Coronary artery (tissue), 2 donors: Measurements from ENCODE around the gene EIF6.

Experiments used
- DNase-seq: peaks from one replicate; pipeline ENCODE4 v3.0.0-alpha.2; 2017; ENCODE audit warnings: low spot score
- H3K27ac ChIP-seq, 2 donors: fragments of 200-600 bp; sonication (generic); one replicate each; pipeline ENCODE4 v1.5.1; 2016 to 2019
- H3K4me3 ChIP-seq: fragments of 200-600 bp; sonication (generic); 2 replicates; pipeline ENCODE4 v1.5.1; 2016; ENCODE audit warnings: mild to moderate bottlenecking, moderate library complexity
- CTCF ChIP-seq: fragments of 200-600 bp; sonication (generic); IDR thresholded peaks from one replicate; pipeline ENCODE4 v1.5.1; 2019; ENCODE audit warnings: antibody characterized with exemption

Gene EIF6

GRCh38 chr20:35283441-35284266, 918 bp downstream of the EIF6 start:
- DNase-seq = no peak
- Histone ChIP-seq H3K4me3 (peak overlapping the region; percentile 95), H3K27ac (peak overlapping the region; percentile 57 to 87)
- TF ChIP-seq CTCF = no peak

GRCh38 chr20:35281506-35282101, 3.0 kb downstream of the EIF6 start:
- no peak for DNase-seq
- no peak overlapping the region for H3K27ac ChIP-seq
- TF ChIP-seq CTCF = no peak
- no peak overlapping the region for H3K4me3 ChIP-seq

- no peak overlapping the region for H3K4me3 ChIP-seq
- no peak for TF ChIP-seq CTCF
Observed at GRCh38 chr20:35280523-35280922, 4.0 kb downstream of the EIF6 start.

GRCh38 chr20:35279533-35280174, 4.9 kb downstream of the EIF6 start:
- no peak overlapping the region for H3K4me3 ChIP-seq
- DNase-seq = no peak
- no peak overlapping the region for H3K27ac ChIP-seq
- no peak for TF ChIP-seq CTCF

More at GRCh38 chr20:35280523-35280922, 4.0 kb downstream of the EIF6 start:
- H3K27ac ChIP-seq = no peak overlapping the region
- no peak for DNase-seq

GRCh38 chr20:35279040-35279439, 5.5 kb downstream of the EIF6 start:
- H3K4me3 ChIP-seq = no peak overlapping the region
- no peak for DNase-seq
- H3K27ac ChIP-seq = peak overlapping the region in 1 of 2 donors; percentile 95
- no peak for TF ChIP-seq CTCF

GRCh38 chr20:35277531-35278395, 6.8 kb downstream of the EIF6 start, which contains the start of gene MMP24OS:
Gene MMP24OS, minus strand, starts transcription at chr20:35278122. Its CDS starts 193 bp downstream, at chr20:35277929.
- DNase-seq = peak; percentile 94
- H3K27ac ChIP-seq = peak within 1 kb of the TSS; percentile 95 to 100
- no peak for TF ChIP-seq CTCF
- peak within 1 kb of the TSS; percentile 99 for H3K4me3 ChIP-seq
